SK-MEL-5 (cell line): ENCODE measurements around the gene ACSS1. TPM values are rescaled to one million over a fixed set of nuclear protein-coding genes. Genes with fewer than 3 reads are reported as not detected.

Source experiments
- DNase-seq: peaks from one replicate; pipeline ENCODE4 v3.0.0-alpha.2; 2016; ENCODE audit warnings: low read depth, low spot score
- in situ Hi-C: cut with HindIII; loops from 2 replicates; pipeline ENCODE4 v1.10.0; 2016; ENCODE audit warnings: low sequenced_read_pairs, high pct_unique_total_duplicates, low pct_unique_long_range_greater_than_20kb
- total RNA-seq: library from RNA; depleted of rRNA; stranded (reverse); fragments of >200 nt; shearing (Covaris generic); gene quantifications from 2 replicates; pipeline ENCODE4 v1.2.3, GENCODE V29; 2014

Gene ACSS1
- total RNA-seq, 1 experiment from 2014 or later = 10.0 TPM

- DNase-seq = no peak
- in situ Hi-C loops = no loop called here
These were observed 16.0 kb downstream of the ACSS1 start for GRCh38 chr20:25041813-25042530.

- DNase-seq = no peak
- in situ Hi-C loops = no loop called here
These were observed 17.5 kb downstream of the ACSS1 start for GRCh38 chr20:25040438-25040831.

GRCh38 chr20:25039697-25040437 lies 18.1 kb downstream of the ACSS1 start:
- in situ Hi-C loops = no loop called here
- no peak for DNase-seq

GRCh38 chr20:25038591-25039015 lies 19.3 kb downstream of the ACSS1 start:
- in situ Hi-C loops = no loop called here
- DNase-seq = no peak

GRCh38 chr20:25038103-25038410 lies 19.9 kb downstream of the ACSS1 start:
- DNase-seq = no peak
- in situ Hi-C loops = no loop called here

GRCh38 chr20:25037288-25038102 lies 20.4 kb downstream of the ACSS1 start:
- in situ Hi-C loops = no loop called here

GRCh38 chr20:25036331-25036936 lies 21.5 kb downstream of the ACSS1 start:
- DNase-seq = no peak
- in situ Hi-C loops = no loop called here

More at GRCh38 chr20:25037288-25038102, 20.4 kb downstream of the ACSS1 start:
- no peak for DNase-seq

- in situ Hi-C loops = no loop called here
- no peak for DNase-seq
These were observed 22.0 kb downstream of the ACSS1 start for GRCh38 chr20:25035921-25036320.

- DNase-seq = no peak
- in situ Hi-C loops = no loop called here
These were observed 24.0 kb downstream of the ACSS1 start for GRCh38 chr20:25033924-25034300.

GRCh38 chr20:25033265-25033923 lies 24.5 kb downstream of the ACSS1 start:
- in situ Hi-C loops = no loop called here
- DNase-seq = peak; percentile 48

GRCh38 chr20:25032478-25033264 lies 25.3 kb downstream of the ACSS1 start:
- DNase-seq = peak; percentile 97
- in situ Hi-C loops = no loop called here

GRCh38 chr20:25032065-25032477 lies 25.9 kb downstream of the ACSS1 start:
- peak; percentile 60 for DNase-seq

GRCh38 chr20:25031241-25031640 lies 26.7 kb downstream of the ACSS1 start:
- in situ Hi-C loops = no loop called here
- DNase-seq = no peak

More at GRCh38 chr20:25032065-25032477, 25.9 kb downstream of the ACSS1 start:
- in situ Hi-C loops = no loop called here

GRCh38 chr20:25030649-25031207 lies 27.2 kb downstream of the ACSS1 start:
- DNase-seq = no peak
- in situ Hi-C loops = no loop called here

GRCh38 chr20:25030007-25030648 lies 27.8 kb downstream of the ACSS1 start:
- in situ Hi-C loops = no loop called here
- no peak for DNase-seq

- in situ Hi-C loops = no loop called here
- DNase-seq = peak; percentile 28
These were observed 31.8 kb downstream of the ACSS1 start for GRCh38 chr20:25025986-25026605.
